Activated naive CD4-positive, alpha-beta T cell treated with anti-CD3 and anti-CD28 coated beads, Interleukin-2, amount 50 U/mL, for 16 hours (primary cell): ENCODE data around the gene FMNL3.
A peak's percentile ranks its signal among the peaks of the same experiment; 100 is the strongest.
"Not testable (repeated sequence)": the region's sequence is repeated elsewhere in the genome, so short reads cannot be mapped to it uniquely, and the experiment has no call there.

Experiments used
- DNase-seq: peaks from one replicate; pipeline ENCODE4 v3.0.0-alpha.2; 2020

FMNL3 gene

GRCh38 chr12:49716553-49716952 is 9.3 kb upstream of the FMNL3 start:
- no peak for DNase-seq

DNA sequence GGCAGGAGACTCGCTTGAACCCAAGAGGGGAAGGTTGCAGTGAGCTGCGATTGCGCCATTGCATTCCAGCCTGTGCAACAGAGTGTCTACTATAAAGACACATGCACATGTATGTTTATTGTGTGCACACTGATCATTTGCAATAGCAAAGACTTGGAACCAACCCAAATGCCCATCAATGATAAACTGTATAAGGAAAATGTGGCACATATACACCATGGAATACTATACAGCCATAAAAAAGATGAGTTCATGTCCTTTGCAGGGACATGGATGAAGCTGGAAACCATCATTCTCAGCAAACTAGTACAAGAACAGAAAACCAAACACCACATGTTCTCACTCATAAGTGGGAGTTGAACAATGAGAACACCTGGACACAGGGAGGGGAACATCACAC is 6.7 kb upstream of the FMNL3 start:
- not testable (repeated sequence) for DNase-seq

DNA sequence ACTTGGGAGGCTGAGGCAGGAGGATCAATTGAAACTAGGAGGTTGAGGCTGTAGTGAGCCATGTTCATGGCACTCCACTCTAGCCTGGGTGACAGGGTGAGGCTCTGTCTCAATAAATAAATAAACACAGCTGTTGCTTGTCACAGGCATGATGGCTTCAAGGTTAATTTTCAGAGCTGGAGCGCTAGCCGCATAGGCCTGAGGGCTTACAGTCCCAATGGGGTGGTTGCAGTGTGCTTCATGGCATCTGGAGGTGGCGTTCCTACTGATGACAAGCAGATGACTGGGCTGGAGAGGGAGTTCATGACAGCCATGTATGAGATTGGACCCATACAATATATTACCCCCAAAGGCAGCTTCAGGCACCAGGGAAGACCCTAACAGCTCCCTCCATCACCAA is 1.6 kb upstream of the FMNL3 start:
- DNase-seq, result no peak

DNA sequence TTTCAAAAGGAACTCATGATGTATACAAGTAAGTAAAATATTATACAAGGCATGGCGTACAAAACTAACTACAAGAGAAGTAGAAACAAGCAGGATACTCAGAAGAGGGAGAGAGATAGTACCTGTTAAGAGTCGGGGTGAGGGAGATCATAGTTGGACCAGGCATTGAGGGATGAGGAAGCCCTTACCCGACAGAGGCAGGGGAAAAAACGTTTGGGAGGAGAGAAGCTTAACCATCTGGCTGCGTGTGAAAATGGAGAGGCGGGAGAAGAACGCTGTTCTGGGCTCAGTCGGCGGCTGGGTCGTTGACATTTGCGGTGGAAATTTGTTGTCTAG is 575 bp upstream of the FMNL3 start:
- DNase-seq, result no peak

DNA sequence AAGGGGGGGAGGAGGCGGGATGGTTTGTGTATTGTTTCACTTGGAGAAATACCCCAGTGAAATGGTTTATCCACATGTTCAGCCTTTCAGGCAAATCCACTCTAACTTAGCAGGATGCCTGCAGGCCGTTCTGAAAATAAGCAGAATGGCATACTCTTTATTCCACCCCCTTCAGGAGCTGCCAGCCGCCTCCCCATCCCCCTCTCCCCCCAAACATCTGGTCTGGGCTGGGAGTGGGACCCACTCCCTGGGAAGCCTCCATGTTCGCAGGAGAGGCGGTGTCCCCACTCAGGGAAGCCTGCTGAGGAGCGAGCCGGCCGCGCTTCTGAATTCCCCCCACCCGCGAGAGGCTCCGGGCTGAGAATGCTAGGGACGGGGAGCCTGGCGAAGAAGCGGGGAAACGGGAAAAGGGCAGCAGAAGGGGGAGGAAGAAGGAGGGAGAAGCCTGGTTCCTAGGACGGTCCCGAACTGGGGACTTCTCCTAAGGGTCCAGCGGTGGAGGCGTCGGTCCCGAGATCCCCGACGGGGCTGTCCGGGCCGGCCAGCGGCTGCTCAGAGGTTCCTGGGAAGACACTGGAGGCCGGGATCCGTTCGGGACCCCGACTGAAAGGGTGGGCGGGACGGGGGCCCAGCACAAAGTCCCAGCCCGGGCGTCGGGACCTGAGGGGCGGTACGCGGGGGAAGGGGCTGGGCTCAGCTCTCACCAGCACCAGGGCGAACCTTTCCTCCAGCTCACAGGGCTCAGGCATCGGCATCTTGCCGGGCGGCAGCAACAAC is 666 bp downstream of the FMNL3 start:
- no peak for DNase-seq

GRCh38 chr12:49705479-49706134 is 1.6 kb downstream of the FMNL3 start:
- no peak for DNase-seq

- DNase-seq, result peak; percentile 48
These were observed 3.5 kb downstream of the FMNL3 start for GRCh38 chr12:49703647-49704137.

- no peak for DNase-seq
These were observed 4.5 kb downstream of the FMNL3 start for GRCh38 chr12:49702676-49703215.

- DNase-seq, result no peak
These were observed 5.2 kb downstream of the FMNL3 start for GRCh38 chr12:49702009-49702408.

GRCh38 chr12:49698619-49699545 is 8.3 kb downstream of the FMNL3 start:
- DNase-seq, result peak; percentile 24

DNA sequence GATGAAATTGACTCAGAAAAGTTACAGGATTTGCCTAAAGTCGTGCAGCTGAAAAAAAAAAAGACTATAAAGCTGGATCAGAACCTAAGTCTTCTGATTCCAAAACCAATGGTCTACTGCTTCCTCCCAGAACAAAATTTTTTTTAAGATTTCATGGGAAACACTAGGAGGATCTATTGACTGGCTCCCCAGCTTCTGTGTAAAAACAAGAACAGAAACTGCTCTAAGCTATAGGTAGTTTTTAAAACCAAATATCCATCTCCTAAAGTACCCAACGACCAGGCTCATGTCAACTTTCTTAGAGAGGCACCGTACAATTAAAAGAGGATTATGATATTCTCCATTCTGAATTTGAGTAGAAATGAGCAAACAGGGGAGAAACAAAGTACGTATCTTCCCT is 9.4 kb downstream of the FMNL3 start:
- DNase-seq, result no peak

- no peak for DNase-seq
These were observed 10.5 kb downstream of the FMNL3 start for GRCh38 chr12:49696723-49697122.

DNA sequence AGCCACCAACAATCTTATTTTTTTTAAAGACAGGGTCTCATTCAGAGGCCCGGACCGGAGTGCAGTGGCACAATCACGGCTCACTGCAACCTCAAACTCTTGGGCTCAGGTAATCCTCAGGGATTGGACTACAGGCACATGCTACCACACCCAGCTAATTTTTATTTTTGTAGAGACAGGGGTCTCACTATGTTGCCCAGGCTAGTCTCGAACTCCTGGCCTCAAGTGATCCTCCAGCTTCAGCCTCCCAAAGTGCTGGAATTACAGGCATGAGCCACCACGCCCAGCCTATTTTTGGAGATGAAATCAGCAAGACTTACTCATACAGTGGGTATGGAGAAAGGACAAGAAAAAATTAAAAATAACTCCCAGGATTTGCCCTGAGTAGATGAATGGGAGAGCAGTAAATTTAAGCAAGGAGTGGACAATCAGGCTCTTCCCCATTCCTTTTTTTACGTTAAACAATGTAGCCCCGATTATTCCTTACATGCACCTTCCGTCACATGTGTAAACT is 13.2 kb downstream of the FMNL3 start:
- no peak for DNase-seq

DNA sequence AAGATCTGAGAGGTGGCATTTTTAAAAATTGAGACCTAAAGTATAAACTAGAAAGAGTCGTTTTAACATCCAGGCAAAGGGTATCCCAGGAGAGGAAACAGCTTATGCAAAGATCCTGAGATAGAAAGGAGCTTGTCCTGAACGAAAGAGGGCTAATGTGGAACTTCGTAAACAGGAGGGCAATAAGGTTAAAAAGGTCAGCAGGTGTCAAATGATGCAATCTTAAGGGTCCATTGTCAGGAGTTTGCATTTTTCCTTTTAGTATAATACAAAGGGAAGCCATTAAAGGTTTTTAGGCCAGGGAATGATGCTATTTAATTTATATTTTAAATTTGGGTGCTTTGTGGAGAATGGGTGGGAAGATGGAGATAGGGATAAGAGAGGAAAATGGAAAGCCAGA is 14.4 kb downstream of the FMNL3 start:
- DNase-seq, result no peak

DNA sequence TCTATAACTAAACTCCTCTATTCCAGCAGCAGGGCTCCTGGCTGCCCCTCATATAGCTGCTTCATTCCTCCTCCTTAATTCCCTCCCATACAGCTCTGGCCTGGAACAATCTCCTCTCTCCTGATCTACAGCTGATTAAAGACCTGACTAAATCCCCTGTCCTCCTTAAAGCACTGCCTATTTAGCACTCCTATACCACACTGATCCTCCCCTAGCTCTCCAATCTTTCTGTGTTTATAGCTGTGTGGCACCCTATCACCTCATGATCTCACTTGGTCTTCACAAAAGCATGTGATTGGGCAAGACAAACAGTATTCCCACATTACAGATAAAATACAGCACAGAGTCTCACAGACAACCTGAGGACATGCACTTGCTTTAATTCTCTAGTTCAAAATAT is 17.4 kb downstream of the FMNL3 start:
- no peak for DNase-seq

- DNase-seq, result no peak
These were observed 18.0 kb downstream of the FMNL3 start for GRCh38 chr12:49689237-49689636.

DNA sequence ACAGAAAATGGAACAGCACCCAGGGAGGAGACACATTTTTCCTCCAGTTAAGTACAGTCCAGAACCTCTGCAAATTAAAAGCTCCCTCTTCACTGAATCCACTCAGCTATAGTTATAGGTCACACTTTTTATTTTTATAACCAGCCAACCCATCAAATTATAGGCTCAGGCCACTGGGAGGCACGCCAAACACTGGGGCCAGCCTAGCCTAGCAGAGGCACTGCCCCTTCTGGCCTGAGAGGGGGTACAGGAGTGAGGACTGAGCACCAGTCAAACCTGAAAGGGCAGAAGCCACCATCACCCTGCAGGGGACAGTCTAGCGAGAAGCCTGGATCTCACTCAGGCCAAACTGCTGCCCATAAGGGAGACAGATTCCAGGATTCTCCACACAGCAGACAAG is 19.3 kb downstream of the FMNL3 start:
- no peak for DNase-seq

DNA sequence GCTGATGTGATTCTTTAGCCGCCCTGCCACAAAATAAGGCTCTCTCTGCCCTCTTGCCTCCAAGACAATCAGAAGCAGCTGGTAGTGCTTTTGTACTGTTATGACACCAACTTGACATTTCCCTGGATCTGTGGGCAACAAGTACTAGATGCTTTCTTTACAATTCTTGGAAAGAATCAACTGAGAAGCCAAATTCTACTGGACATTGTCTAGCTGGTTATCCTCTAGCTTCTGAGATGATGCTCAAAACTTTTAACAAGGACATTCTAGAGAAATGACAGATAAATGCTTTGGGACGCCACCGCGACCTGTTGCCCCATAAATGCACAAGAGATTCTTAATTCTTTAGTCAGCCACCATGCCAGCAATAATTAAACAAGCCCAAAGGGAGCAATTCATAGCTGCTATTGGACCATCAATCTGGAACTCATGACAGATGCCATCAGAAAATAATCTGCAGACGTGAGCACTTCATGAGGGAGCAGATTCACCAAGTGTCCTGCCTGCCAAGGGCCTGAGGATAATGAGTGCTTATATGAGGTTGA is 22.8 kb downstream of the FMNL3 start:
- DNase-seq, result no peak

DNA sequence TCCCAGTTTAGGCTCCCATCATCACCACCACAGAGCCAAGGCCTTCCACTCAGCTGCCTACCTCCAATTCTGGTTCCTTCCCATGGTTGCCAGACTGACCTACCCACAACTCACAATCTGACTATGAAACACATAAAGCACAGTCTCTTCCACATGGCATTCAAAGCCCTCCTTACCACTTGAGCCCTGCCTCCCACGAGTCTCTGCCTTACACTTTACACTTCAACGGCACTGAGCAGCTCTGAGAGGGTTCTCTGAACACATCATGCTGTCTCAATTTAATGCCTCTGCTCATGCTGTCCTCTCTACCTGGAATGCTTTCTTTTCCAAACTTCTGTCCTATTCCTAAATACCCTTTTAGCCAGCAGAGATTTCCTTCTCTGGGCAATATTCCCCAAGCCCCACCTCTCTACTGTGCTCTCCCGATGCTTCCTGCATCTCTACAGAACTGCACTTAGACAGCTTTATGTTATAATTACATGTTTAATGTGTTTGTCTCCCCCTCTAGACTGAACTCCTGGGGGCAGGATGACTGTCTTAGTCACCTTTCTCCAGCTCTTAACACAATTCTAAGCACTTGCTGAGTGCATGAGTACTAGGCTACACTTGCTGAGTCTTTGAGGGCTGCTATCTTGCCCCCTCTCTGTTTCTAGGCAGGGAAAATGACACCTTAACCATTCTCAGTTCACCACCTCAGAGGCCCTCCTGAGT is 23.5 kb downstream of the FMNL3 start:
- DNase-seq, result no peak

DNA sequence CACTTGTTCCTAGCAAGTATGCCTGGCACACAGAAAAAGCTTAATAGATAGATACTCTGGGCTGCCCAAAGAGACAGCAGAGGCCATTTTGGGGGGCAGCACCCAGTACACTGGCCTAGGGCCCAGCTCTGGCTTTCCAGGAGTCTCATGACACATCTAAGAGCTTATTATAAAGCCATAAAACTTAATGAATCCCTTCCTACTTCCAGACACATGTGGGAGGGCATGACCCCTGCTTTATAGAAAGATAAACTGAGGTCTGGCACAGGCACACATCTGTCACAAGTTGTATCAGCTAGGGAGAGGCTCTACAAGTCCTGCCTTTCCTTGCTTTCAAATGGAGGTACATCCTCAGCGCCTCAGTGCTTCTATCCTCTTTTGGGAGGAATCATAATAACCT is 27.1 kb downstream of the FMNL3 start:
- no peak for DNase-seq

GRCh38 chr12:49678711-49679110 is 28.5 kb downstream of the FMNL3 start:
- no peak for DNase-seq

- no peak for DNase-seq
These were observed 32.1 kb downstream of the FMNL3 start for GRCh38 chr12:49675137-49675536.
